Motor neuron (in vitro differentiated cells): ENCODE data around the gene ST8SIA5. TPM values are rescaled to one million over a fixed set of nuclear protein-coding genes. Genes with fewer than 3 reads are reported as not detected.

Experiments
- ATAC-seq, 8 experiments: fragments of 200-7000 bp; cut with Tn5 transposase; replicated peaks in 6 of 8; 2 replicates each; pipeline ENCODE4 v1.8.0; 2021; ENCODE audit warnings: mild to moderate bottlenecking in 8 of 8, moderate library complexity in 8 of 8
- H3K27ac ChIP-seq, 2 donors: fragments of 250-450 bp; sonication (Bioruptor Pico); 2 replicates each; pipeline ENCODE4 v1.9.0; 2021; ENCODE audit warnings: antibody characterized with exemption in 2 of 2, mild to moderate bottlenecking in 2 of 2, moderate library complexity in 1 of 2
- H3K4me1 ChIP-seq, 2 donors: fragments of 250-450 bp; sonication (Bioruptor Pico); replicated peaks in 1 of 2; 2 replicates each; pipeline ENCODE4 v1.6.1; 2021; ENCODE audit warnings: antibody characterized with exemption in 2 of 2, mild to moderate bottlenecking in 2 of 2, moderate library complexity in 1 of 2
- H3K4me3 ChIP-seq, 5 donors: fragments of 250-450 bp; sonication (Bioruptor Pico); 2 replicates each; pipeline ENCODE4 v1.9.0; 2021; ENCODE audit warnings: antibody characterized with exemption in 5 of 5, mild to moderate bottlenecking in 5 of 5, moderate library complexity in 4 of 5
- WGBS, 10 experiments: fragments of 450-650 bp; shearing (Covaris generic); methylation state at CpG; one replicate each; pipeline ENCODE4 v1.0.0; 2022; 5-methylcytosine and 5-hydroxymethylcytosine counted together
- in situ Hi-C, 9 experiments: fragments of 400-800 bp; cut with MboI; loops; one replicate each; pipeline ENCODE4 v1.15.0; 2021; ENCODE audit warnings: low sequenced_read_pairs in 9 of 9, low pct_unique_long_range_greater_than_20kb in 2 of 9; ENCODE audit not compliant: unreplicated experiment in 9 of 9
- total RNA-seq, 8 experiments: library from RNA; unstranded; fragments of 300-600 nt; gene quantifications; 2 replicates each; pipeline versions ENCODE4 v1.2.3 to v1.2.4, GENCODE V29; 2022

The ST8SIA5 gene
- total RNA-seq, 8 experiments from 2014 or later, result 0.10 to 2.8 (median 0.88) TPM

DNA sequence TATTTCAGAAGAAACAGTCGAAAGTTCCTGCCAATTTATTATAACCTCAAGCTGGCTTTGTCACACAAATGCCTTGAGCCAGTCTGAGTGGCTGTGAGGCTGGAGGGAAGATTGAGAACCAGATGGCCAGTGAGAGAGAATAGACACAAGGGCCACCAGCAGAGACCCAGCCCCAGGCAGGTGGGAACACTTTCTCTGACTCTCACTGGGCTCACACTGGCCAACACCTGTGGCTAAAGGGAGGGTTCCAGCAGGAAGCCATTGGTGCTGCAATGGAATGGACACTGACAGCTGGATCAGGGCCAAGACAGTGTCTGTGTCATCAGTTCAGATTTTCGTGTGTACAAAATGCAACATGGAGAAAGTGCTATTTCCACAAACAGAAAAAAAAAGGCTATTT lies 129.7 kb downstream of the ST8SIA5 start:
- in situ Hi-C loops, result loop anchor here in 1 of 9 experiments (25.0 kb wide), 1 partner anchor 340 kb away; no protein-coding TSS in a partner anchor
- Histone ChIP-seq H3K4me3 (no peak overlapping the region), H3K27ac (no peak overlapping the region), H3K4me1 (no peaks in the 10 kb centered on the region)
- no peak for ATAC-seq
- 0 to 100% (median 43%) methylated on average over 1 to 2 of the region's 2 CpGs; no CpG with 5 or more reads in 2 of the 10 experiments for WGBS, 10 experiments

DNA sequence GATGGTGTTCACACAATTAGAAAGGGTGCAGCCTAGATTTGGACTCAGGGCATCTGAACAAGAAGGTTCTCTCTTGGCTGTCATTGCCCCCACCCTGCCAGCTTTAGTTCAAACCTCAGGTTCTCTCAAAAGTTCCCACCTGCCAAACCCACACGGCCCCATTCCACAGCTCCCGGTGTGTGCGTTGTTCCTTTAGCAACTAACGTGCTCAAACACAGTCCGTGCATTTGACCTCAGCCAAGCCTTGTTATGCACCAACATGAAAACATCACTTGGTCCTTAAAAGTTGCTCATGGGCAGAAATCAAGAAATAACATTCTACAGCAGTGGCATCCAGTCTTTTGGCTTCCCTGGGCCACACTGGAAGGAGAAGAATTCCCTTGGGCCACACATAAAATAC lies 131.8 kb downstream of the ST8SIA5 start:
- Histone ChIP-seq H3K4me3 (no peak overlapping the region), H3K27ac (no peak overlapping the region), H3K4me1 (no peaks in the 10 kb centered on the region)
- in situ Hi-C loops, result loop anchor here in 1 of 9 experiments (25.0 kb wide), 1 partner anchor 338 kb away; no protein-coding TSS in a partner anchor
- 60 to 100% (median 83%) methylated on average over 1 to 5 of the region's 5 CpGs; no CpG with 5 or more reads in 1 of the 10 experiments for WGBS, 10 experiments
- no peak for ATAC-seq

DNA sequence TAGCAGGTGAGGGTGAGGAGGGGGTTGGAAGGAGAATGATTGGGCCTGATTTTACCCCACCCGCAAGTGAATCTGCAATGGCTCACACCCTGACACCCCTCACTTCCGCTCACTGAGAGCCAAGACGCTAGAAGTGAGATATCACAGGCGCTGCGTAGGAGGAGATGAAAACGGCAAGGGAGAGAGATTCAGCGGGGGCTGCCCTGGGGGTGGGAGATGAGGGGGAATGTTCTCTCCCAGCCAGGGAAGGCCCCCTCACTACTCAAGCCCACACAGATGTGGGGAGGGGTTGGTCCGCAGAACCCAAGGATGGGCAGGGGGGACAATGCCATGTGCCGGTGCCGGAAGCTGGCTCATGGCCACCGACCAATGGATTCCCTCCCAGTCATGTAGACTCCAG lies 132.7 kb downstream of the ST8SIA5 start:
- WGBS, 10 experiments, result 66 to 100% (median 83%) methylated on average over 1 to 2 of the region's 11 CpGs; no CpG with 5 or more reads in 7 of the 10 experiments
- no peak for ATAC-seq
- Histone ChIP-seq H3K4me1 (no peaks in the 10 kb centered on the region), H3K27ac (no peak overlapping the region), H3K4me3 (no peak overlapping the region)
- in situ Hi-C loops, result loop anchor here in 1 of 9 experiments (25.0 kb wide), 1 partner anchor 112 kb away; no protein-coding TSS in a partner anchor

DNA sequence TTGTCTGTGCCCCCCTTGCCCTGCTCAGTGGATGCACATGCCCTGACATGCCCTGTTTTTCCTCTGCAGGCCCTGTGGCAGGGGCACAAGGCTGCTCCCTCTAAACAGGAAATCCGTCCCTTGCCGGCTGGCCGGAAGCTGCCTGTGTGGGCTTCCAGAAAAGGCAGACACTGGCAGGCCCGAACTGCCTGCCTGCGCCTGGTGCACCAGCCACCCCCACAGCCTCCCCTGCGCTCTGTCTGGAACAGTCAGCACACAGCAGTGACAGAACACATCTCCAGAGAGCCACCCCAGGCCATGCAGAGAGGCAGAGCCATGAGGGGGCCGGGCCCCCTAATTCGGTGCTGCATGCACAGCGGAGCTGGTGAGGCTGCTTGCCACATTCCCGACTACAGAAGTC lies 133.3 kb downstream of the ST8SIA5 start:
- WGBS, 10 experiments, result 10 to 30% methylated on average over 2 of the region's 10 CpGs; no CpG with 5 or more reads in 8 of the 10 experiments
- in situ Hi-C loops, result loop anchor here in 1 of 9 experiments (25.0 kb wide), 1 partner anchor 111 kb away; no protein-coding TSS in a partner anchor
- Histone ChIP-seq H3K4me1 (no peaks in the 10 kb centered on the region), H3K4me3 (no peak overlapping the region), H3K27ac (no peak overlapping the region)
- ATAC-seq, result peak in 3 of 8 experiments; percentile 32 to 59 (median 49)

DNA sequence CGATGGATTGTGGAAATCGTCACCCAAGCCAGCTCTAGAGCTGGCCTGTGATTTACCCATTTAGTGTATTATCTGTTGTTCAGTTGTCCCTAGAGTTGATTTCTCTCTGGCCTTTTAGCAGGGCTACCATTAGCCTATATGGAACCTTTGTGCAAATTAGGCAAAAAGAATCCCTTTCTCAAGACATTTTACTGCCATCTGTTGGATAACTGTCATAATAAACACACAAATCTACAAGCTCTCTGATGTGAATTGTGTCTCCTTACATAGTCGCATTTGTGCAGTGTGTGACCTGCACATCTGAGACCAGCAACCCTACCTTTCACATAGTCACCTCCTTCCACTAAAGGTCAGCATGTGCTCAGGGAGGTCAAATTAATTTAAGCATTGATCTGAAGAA lies 133.9 kb downstream of the ST8SIA5 start:
- no peaks in the 10 kb centered on the region for H3K4me1 ChIP-seq
- ATAC-seq, result peak in 7 of 8 experiments; percentile 33 to 72 (median 38)
- H3K27ac ChIP-seq, result no peak overlapping the region
- no peak overlapping the region for H3K4me3 ChIP-seq
- in situ Hi-C loops, result loop anchor here in 1 of 9 experiments (25.0 kb wide), 1 partner anchor 111 kb away; no protein-coding TSS in a partner anchor
- WGBS, 10 experiments, result 60 to 100% (median 96%) methylated on average over 1 to 3 of the region's 3 CpGs; no CpG with 5 or more reads in 3 of the 10 experiments

DNA sequence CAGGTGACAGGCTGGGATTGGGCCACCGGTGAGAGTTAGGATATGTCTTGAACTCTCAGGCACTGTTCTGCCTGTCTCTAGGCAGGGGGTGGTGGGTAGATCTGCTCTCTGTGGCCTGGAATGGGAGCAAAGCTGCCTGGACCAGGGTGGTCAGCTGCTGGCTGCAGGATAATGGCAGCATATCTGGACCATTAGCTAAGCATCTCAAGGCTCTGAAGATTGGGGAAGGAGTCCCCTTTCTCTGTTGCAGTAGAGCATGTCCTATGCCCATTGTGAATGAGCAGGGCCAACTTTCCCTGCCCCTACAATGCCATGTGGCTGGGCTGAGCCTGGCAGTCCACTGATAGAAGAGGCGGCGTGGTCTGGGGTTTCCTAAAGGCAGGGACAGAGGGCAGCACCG lies 134.4 kb downstream of the ST8SIA5 start:
- 58 to 100% (median 100%) methylated on average over 1 to 3 of the region's 4 CpGs; no CpG with 5 or more reads in 5 of the 10 experiments for WGBS, 10 experiments
- ATAC-seq, result no peak
- Histone ChIP-seq H3K4me3 (no peak overlapping the region), H3K4me1 (no peaks in the 10 kb centered on the region), H3K27ac (no peak overlapping the region)
- in situ Hi-C loops, result loop anchor here in 1 of 9 experiments (25.0 kb wide), 1 partner anchor 110 kb away; no protein-coding TSS in a partner anchor

DNA sequence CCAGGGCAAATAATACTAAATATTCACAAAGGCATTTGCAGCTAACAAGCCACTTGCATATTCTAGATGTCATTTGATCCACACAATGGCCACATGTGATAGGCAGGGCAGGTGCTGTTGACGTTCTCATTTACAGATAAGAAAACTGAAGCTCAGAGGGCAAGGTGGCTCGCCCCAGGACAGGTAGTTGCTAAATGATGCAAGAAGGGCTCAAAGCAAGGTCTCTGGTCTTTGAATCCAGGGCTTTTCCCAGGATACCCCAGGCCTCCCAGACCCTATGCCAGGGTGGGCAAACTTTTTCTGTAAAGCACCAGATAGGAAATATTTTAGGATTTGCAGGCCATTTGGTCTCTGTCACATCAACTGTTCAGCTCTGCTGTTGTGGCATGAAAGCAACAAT lies 135.0 kb downstream of the ST8SIA5 start:
- no peaks in the 10 kb centered on the region for H3K4me1 ChIP-seq
- no peak for ATAC-seq
- no peak overlapping the region for H3K27ac ChIP-seq
- WGBS, 10 experiments, result 0 to 70% (median 48%) methylated on average over 1 to 2 of the region's 2 CpGs; no CpG with 5 or more reads in 4 of the 10 experiments
- H3K4me3 ChIP-seq, result no peak overlapping the region
- in situ Hi-C loops, result loop anchor here in 1 of 9 experiments (25.0 kb wide), 1 partner anchor 110 kb away; no protein-coding TSS in a partner anchor

DNA sequence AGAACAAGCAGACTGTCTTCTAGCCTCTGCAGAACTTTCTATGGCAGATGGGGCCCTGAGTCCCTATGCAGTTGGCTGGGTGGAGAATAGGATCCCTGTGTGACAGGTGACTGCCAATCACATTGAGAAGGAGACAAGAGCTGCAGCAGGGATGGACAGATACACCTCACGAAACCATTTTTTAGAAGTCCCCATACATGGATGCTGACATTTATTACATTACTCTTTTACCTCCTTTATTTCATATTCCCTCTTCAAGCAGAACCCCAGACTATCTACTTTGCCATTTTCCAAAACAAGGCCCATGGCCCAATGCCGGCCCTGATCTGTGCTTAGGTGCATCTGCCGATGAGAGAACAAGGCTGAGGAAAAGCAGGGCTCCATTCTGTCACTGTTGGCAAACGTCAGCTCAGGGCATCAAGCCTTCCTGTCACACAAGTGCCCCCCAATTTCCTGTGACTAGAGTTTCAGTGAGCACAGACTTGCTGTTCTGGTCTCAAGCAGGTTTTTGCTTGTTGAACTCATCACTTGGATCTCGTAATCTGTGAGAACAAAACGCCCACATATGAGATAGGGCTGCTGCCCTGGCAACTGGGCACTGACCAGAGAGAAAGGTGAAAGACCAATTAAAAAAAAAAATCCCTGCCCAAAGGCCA lies 135.6 kb downstream of the ST8SIA5 start:
- in situ Hi-C loops, result loop anchor here in 1 of 9 experiments (25.0 kb wide), 1 partner anchor 109 kb away; no protein-coding TSS in a partner anchor

DNA sequence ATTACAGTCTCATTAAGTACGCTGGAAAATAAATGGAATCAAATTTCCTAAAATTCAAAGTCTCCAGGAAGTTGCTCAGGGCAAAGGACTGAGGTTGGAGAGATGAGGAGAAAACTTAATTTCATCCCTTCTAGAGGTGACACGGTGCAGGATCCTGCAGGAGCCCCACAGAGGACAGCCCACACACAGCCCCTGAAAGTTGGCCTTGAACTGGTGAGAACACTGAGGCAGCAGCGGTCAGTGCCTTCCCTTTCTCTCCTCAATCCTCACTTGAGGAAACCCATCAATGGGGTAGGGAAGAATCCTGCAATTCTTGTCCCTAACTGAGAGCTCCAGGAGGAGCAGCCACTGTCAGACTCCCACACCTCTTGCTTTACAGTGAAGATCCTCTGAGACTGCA lies 137.3 kb downstream of the ST8SIA5 start:
- no peak for ATAC-seq
- in situ Hi-C loops, result loop anchor here in 1 of 9 experiments (25.0 kb wide), 1 partner anchor 107 kb away; no protein-coding TSS in a partner anchor
- H3K4me1 ChIP-seq, result no peaks in the 10 kb centered on the region
- H3K4me3 ChIP-seq, result no peak overlapping the region
- H3K27ac ChIP-seq, result no peak overlapping the region
- 0 to 100% (median 63%) methylated on average over 1 to 3 of the region's 3 CpGs; no CpG with 5 or more reads in 3 of the 10 experiments for WGBS, 10 experiments

More for the DNA sequence above, 135.6 kb downstream of the ST8SIA5 start:
- Histone ChIP-seq H3K4me3 (no peak overlapping the region), H3K4me1 (no peaks in the 10 kb centered on the region), H3K27ac (no peak overlapping the region)
- WGBS, 10 experiments, result 11 to 100% (median 50%) methylated on average over 1 to 6 of the region's 6 CpGs; no CpG with 5 or more reads in 2 of the 10 experiments
- no peak for ATAC-seq

Other genes with a start within 250 kb of the ST8SIA5 start
- gene LOXHD1, start 99.8 kb downstream of the ST8SIA5 start, total RNA-seq, result under 1 TPM in 6 of 8 experiments, not detected in 2; 0.05 to 0.66 (median 0.18) TPM
- 10 to 100 TPM; 15.4 to 37.5 (median 19.9) TPM for gene PIAS2, start 160.5 kb upstream of the ST8SIA5 start, total RNA-seq
- 10 to 100 TPM in 2 of 8 experiments, 1 to 10 TPM in 6; 3.7 to 20.3 (median 8.1) TPM for gene KATNAL2, start 160.5 kb upstream of the ST8SIA5 start, total RNA-seq